Neural progenitor cell (in vitro differentiated cells): ENCODE results near the gene FHL1.

ENCODE experiments used
- CTCF ChIP-seq: fragments of 200-600 bp; sonication (generic); IDR thresholded peaks from 2 replicates; pipeline ENCODE4 v1.5.1; 2017; ENCODE audit warnings: antibody characterized with exemption, mild to moderate bottlenecking
- EZH2 ChIP-seq: fragments of 200-600 bp; sonication (generic); IDR thresholded peaks from 2 replicates; pipeline ENCODE4 v1.6.1; 2017; ENCODE audit warnings: antibody characterized with exemption, mild to moderate bottlenecking, moderate library complexity
- EZH2phosphoT487 ChIP-seq: fragments of 200-600 bp; sonication (generic); IDR thresholded peaks from 2 replicates; pipeline ENCODE4 v1.6.1; 2017; ENCODE audit warnings: antibody characterized with exemption

GRCh38 chrX:136227074-136227473 is 79.7 kb downstream of the FHL1 start:
- no peak for TF ChIP-seq CTCF
- TF ChIP-seq EZH2 = no peak
- TF ChIP-seq EZH2phosphoT487 = no peak
